ENCODE results near the gene MSMB.
"Not testable (repeated sequence)": the region's sequence is repeated elsewhere in the genome, so short reads cannot be mapped to it uniquely, and the experiment has no call there.

MSMB gene

GRCh38 chr10:46006219-46006618, 39.9 kb downstream of the MSMB start:
- peak; percentile 81 for DNase-seq (ENCODE audit: low read depth)

- DNase-seq (ENCODE audit: low read depth), result no peak
These were observed 40.7 kb downstream of the MSMB start for GRCh38 chr10:46005383-46005782.

- no peak for DNase-seq (ENCODE audit: low read depth)
These were observed 41.1 kb downstream of the MSMB start for GRCh38 chr10:46004963-46005362.

- DNase-seq (ENCODE audit: low read depth), result peak; percentile 22
These were observed 43.0 kb downstream of the MSMB start for GRCh38 chr10:46002916-46003693.

GRCh38 chr10:46002189-46002687, 43.8 kb downstream of the MSMB start:
- DNase-seq (ENCODE audit: low read depth), result not testable (repeated sequence)

GRCh38 chr10:46001187-46001756, 44.8 kb downstream of the MSMB start:
- DNase-seq (ENCODE audit: low read depth), result no peak

GRCh38 chr10:46000538-46000937, 45.5 kb downstream of the MSMB start:
- no peak for DNase-seq (ENCODE audit: low read depth)

- DNase-seq (ENCODE audit: low read depth), result not testable (repeated sequence)
These were observed 46.1 kb downstream of the MSMB start for GRCh38 chr10:45999955-46000354.

GRCh38 chr10:45997994-45998763, 47.9 kb downstream of the MSMB start:
- DNase-seq (ENCODE audit: low read depth), result no peak

- DNase-seq (ENCODE audit: low read depth), result no peak
These were observed 48.5 kb downstream of the MSMB start for GRCh38 chr10:45997557-45997956.

GRCh38 chr10:45985590-45985989, 60.5 kb downstream of the MSMB start:
- DNase-seq (ENCODE audit: low read depth), result not testable (repeated sequence)

GRCh38 chr10:45984473-45984872, 61.6 kb downstream of the MSMB start:
- DNase-seq (ENCODE audit: low read depth), result not testable (repeated sequence)

GRCh38 chr10:45983538-45984186, 62.4 kb downstream of the MSMB start:
- DNase-seq (ENCODE audit: low read depth), result peak; percentile 59
